ENCODE data around the gene MBD5. TPM values are rescaled to one million over a fixed set of nuclear protein-coding genes. Genes with fewer than 3 reads are reported as not detected.
"Not testable (repeated sequence)": the region's sequence is repeated elsewhere in the genome, so short reads cannot be mapped to it uniquely, and the experiment has no call there.

Gene MBD5
- total RNA-seq, 1 experiment from 2014 or later, result 14.5 TPM

GRCh38 chr2:148527488-148528340 lies 506.8 kb downstream of the MBD5 start:
- in situ Hi-C loops (cut with HindIII; ENCODE audit: low sequenced_read_pairs), result no loop called here
- no peak for DNase-seq (ENCODE audit: low spot score)

- in situ Hi-C loops (cut with HindIII; ENCODE audit: low sequenced_read_pairs), result no loop called here
- DNase-seq (ENCODE audit: low spot score), result no peak
These were observed 507.6 kb downstream of the MBD5 start for GRCh38 chr2:148528356-148529064.

GRCh38 chr2:148529745-148530144 lies 508.9 kb downstream of the MBD5 start:
- in situ Hi-C loops (cut with HindIII; ENCODE audit: low sequenced_read_pairs), result no loop called here

GRCh38 chr2:148530350-148530749 lies 509.5 kb downstream of the MBD5 start:
- no peak for DNase-seq (ENCODE audit: low spot score)
- in situ Hi-C loops (cut with HindIII; ENCODE audit: low sequenced_read_pairs), result no loop called here

More at GRCh38 chr2:148529745-148530144, 508.9 kb downstream of the MBD5 start:
- no peak for DNase-seq (ENCODE audit: low spot score)

GRCh38 chr2:148531235-148531634 lies 510.3 kb downstream of the MBD5 start:
- no peak for DNase-seq (ENCODE audit: low spot score)
- in situ Hi-C loops (cut with HindIII; ENCODE audit: low sequenced_read_pairs), result no loop called here

GRCh38 chr2:148531669-148532428 lies 511.0 kb downstream of the MBD5 start:
- DNase-seq (ENCODE audit: low spot score), result no peak
- in situ Hi-C loops (cut with HindIII; ENCODE audit: low sequenced_read_pairs), result no loop called here

GRCh38 chr2:148533004-148533403 lies 512.1 kb downstream of the MBD5 start:
- no peak for DNase-seq (ENCODE audit: low spot score)
- in situ Hi-C loops (cut with HindIII; ENCODE audit: low sequenced_read_pairs), result no loop called here

GRCh38 chr2:148533685-148534084 lies 512.8 kb downstream of the MBD5 start:
- DNase-seq (ENCODE audit: low spot score), result no peak
- in situ Hi-C loops (cut with HindIII; ENCODE audit: low sequenced_read_pairs), result no loop called here

- no peak for DNase-seq (ENCODE audit: low spot score)
- in situ Hi-C loops (cut with HindIII; ENCODE audit: low sequenced_read_pairs), result no loop called here
These were observed 513.7 kb downstream of the MBD5 start for GRCh38 chr2:148534416-148535204.

GRCh38 chr2:148538375-148538774 lies 517.5 kb downstream of the MBD5 start:
- in situ Hi-C loops (cut with HindIII; ENCODE audit: low sequenced_read_pairs), result no loop called here

GRCh38 chr2:148540022-148540421 lies 519.1 kb downstream of the MBD5 start:
- in situ Hi-C loops (cut with HindIII; ENCODE audit: low sequenced_read_pairs), result no loop called here
- DNase-seq (ENCODE audit: low spot score), result no peak

More at GRCh38 chr2:148538375-148538774, 517.5 kb downstream of the MBD5 start:
- DNase-seq (ENCODE audit: low spot score), result no peak

- in situ Hi-C loops (cut with HindIII; ENCODE audit: low sequenced_read_pairs), result no loop called here
These were observed 520.9 kb downstream of the MBD5 start for GRCh38 chr2:148541792-148542191.

GRCh38 chr2:148542614-148543013 lies 521.7 kb downstream of the MBD5 start:
- DNase-seq (ENCODE audit: low spot score), result no peak
- in situ Hi-C loops (cut with HindIII; ENCODE audit: low sequenced_read_pairs), result no loop called here

More at GRCh38 chr2:148541792-148542191, 520.9 kb downstream of the MBD5 start:
- DNase-seq (ENCODE audit: low spot score), result no peak

GRCh38 chr2:148543088-148543540 lies 522.2 kb downstream of the MBD5 start:
- in situ Hi-C loops (cut with HindIII; ENCODE audit: low sequenced_read_pairs), result not testable (repeated sequence)

GRCh38 chr2:148545390-148546256 lies 524.7 kb downstream of the MBD5 start:
- in situ Hi-C loops (cut with HindIII; ENCODE audit: low sequenced_read_pairs), result no loop called here
- DNase-seq (ENCODE audit: low spot score), result no peak

More at GRCh38 chr2:148543088-148543540, 522.2 kb downstream of the MBD5 start:
- DNase-seq (ENCODE audit: low spot score), result not testable (repeated sequence)

- in situ Hi-C loops (cut with HindIII; ENCODE audit: low sequenced_read_pairs), result no loop called here
- no peak for DNase-seq (ENCODE audit: low spot score)
These were observed 525.4 kb downstream of the MBD5 start for GRCh38 chr2:148546270-148546669.

GRCh38 chr2:148548716-148549400 lies 528.0 kb downstream of the MBD5 start:
- peak; percentile 62 for DNase-seq (ENCODE audit: low spot score)
- in situ Hi-C loops (cut with HindIII; ENCODE audit: low sequenced_read_pairs), result no loop called here
